HG03457 (cell line): ENCODE results near the gene ATP6AP1.

Experiments used
- ATAC-seq: cut with Tn5 transposase; IDR thresholded peaks from one replicate; pipeline ENCODE4 v1.9.1; 2021; ENCODE audit warnings: moderate number of reproducible peaks; ENCODE audit not compliant: unreplicated experiment

ATP6AP1 gene

DNA sequence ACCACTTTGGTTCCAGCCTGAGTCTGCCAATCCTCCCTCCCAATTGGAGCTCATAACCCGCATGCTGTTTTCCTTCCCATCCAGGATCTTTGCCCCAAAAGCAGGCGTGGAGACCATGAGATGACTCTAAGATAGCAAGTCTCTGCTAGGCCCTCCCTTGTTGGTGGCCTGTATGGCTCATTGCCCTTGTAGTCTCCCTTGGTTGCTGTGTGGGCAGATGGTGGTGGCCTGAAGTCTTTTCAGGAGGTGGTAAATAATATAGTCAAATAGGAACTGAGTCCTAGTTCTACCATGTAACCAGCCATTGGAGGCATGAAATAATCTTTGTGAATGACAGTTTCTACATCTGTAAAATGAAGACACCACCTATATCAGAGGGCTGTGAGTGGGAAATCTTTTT is 1.2 kb downstream of the ATP6AP1 start:
- ATAC-seq, result no peak

DNA sequence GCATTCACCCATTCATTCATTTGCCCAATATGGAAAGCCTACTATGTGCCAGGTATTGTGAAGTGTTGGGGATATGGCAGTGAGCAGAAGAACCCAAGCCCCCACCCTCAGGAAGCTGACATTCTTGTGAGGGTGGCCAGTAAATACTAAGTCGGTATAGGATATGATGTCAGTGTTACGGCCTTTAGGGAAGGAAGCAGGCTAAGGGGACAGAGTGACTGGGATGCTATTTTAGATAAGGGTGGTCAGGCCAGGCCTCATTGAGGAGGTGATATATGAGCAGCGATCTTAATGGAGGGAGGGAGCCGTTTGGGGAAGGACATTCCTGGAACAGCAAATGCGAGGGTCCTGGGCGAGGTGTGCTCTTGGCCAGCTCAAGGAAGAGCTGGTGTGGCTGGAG is 2.0 kb downstream of the ATP6AP1 start:
- ATAC-seq, result no peak

DNA sequence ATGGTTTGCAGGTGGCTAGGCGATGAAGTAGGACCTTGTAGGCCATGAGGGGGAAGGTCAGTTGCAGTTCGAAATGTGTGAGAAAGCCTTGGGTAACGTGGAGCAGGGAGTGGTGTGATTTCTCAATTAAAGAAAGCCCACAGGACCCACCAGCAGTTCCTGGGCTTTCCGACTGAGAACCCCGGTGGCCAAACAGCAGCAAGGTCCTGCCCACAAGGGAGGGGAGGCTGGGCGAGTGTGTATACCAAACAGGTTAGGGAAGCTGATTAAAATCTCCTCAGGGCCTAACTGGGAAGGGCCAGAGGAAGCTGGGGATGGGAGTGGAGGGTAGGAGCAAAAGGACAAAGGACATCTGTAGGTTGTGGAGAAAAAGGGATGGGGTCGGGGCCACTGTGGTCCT is 2.4 kb downstream of the ATP6AP1 start:
- no peak for ATAC-seq

DNA sequence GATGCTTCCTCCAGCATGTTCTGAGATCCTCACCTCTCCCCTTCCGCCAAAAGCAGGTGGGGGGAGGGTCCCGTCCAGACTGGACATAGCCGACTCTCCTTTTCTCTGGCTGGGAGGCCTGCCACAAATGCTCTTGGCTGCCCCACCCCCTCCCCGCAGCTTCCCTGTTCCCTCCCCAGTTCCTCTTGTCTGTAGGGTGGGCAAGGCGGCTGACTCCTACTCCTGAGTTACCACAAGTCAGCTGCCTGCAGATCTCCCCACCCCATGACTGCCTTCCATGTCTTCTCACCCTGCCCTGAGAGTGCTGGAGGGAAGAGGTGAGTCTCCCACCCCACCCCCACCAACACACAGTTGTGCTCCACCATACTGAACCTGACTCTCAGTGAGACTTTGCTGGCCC is 2.9 kb downstream of the ATP6AP1 start:
- ATAC-seq, result no peak

DNA sequence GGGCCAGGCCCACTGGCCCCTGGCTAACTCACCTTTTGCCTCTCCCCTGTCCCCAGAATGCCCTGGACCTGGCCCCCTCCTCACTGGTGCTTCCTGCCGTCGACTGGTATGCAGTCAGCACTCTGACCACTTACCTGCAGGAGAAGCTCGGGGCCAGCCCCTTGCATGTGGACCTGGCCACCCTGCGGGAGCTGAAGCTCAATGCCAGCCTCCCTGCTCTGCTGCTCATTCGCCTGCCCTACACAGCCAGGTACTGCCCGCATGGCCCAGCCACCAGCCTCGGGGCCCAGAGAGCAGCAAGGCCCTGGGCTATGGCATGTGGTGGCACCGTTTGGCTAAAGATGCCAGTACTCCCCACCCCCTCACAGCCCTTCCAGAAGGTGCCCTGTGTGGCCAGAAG is 3.7 kb downstream of the ATP6AP1 start:
- no peak for ATAC-seq

DNA sequence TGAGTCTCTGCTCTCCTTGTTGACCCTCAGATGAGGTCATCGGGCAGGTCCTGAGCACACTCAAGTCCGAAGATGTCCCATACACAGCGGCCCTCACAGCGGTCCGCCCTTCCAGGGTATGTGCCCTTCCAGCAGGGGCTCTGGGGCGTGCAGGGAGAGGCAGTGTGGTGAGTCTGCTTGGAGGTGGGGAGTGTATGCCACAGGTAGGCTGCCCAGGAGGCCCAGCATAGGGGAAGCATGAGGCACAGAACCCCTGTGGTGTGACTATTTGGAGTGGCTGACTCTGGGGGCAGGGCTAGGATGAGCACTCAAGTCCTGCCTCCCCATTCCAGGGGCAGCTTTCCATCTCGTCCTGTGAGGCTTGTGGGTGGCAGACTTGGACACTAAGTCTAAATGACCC is 5.1 kb downstream of the ATP6AP1 start:
- no peak for ATAC-seq

DNA sequence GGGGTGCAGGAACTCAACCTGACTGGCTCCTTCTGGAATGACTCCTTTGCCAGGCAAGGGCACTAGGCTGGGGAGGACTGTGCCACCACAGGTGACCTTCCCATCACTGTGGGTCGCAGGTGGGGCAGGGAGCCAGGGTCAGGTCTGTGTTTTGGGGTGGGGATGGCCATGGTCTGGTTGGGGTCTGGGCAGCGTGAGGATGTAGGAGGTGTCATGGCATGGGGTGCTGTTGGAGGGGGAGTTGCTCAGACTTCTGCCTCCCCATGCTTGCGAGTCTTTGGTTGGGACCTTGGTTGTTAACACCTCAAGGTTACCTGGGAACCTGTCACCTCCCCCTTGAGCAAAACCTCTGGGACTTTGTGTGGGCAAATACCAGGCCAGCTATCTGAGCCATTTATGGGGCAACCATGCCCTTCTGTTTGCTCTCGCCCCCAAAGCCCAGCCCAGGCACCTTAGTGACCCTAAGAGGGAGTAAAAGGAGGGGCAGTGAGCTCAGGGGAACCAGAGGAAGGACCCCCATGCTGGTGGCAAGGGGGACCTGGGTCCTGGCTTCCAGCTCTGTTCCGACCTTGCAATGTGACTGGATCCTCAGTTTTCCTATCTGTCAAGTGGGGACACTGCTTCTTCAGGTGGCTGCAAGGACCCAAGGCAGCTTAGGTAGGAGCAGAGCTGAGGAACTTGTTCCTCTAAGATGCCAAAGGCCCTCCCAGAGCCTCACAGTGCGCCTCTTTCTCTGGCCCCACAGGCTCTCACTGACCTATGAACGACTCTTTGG is 6.1 kb downstream of the ATP6AP1 start:
- ATAC-seq, result no peak

DNA sequence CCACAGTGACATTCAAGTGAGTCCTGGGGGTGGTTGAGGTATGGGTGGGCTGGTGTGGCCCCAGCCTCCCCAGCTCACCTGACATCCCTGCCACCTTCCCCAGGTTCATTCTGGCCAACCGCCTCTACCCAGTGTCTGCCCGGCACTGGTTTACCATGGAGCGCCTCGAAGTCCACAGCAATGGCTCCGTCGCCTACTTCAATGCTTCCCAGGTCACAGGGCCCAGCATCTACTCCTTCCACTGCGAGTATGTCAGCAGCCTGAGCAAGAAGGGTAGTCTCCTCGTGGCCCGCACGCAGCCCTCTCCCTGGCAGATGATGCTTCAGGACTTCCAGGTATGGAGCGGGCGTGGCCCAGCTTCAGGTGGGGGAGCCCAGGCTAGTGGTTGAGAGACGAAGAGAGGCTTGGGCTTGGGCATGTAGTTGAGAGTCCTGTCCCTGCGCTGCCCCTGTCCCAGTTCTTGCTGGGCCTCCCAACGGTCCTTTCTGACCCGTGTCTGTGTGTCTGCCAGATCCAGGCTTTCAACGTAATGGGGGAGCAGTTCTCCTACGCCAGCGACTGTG is 6.8 kb downstream of the ATP6AP1 start:
- ATAC-seq, result no peak

DNA sequence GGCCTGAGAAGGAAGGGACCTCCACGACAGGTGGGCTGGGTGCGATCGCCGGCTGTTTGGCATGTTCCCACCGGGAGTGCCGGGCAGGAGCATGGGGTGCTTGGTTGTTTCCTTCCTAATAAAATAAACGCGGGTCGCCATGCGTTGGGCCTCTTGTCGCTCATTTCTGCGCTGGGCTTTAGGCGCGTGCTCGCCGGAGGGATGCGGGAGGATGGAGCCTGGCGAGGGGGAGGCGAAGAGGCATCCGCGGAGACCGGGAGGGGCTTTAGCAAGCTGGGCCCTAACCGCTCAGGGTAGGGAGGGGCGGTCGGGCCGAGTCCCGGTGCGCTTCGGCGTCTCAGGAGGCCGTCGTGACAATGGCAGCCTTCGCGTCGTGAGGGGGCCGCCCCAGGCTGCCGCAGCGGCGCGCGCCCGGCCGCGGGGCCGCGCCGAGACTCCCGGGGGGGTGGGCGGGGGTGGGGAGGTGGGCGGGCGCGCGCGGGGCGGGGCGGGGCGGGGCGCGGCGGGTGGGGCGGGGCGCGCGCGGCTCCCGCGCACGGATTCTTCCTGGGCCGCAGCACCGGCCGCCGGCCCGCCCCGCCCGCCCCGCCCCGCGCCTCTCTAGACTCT is 8.0 kb downstream of the ATP6AP1 start:
- ATAC-seq, result no peak

DNA sequence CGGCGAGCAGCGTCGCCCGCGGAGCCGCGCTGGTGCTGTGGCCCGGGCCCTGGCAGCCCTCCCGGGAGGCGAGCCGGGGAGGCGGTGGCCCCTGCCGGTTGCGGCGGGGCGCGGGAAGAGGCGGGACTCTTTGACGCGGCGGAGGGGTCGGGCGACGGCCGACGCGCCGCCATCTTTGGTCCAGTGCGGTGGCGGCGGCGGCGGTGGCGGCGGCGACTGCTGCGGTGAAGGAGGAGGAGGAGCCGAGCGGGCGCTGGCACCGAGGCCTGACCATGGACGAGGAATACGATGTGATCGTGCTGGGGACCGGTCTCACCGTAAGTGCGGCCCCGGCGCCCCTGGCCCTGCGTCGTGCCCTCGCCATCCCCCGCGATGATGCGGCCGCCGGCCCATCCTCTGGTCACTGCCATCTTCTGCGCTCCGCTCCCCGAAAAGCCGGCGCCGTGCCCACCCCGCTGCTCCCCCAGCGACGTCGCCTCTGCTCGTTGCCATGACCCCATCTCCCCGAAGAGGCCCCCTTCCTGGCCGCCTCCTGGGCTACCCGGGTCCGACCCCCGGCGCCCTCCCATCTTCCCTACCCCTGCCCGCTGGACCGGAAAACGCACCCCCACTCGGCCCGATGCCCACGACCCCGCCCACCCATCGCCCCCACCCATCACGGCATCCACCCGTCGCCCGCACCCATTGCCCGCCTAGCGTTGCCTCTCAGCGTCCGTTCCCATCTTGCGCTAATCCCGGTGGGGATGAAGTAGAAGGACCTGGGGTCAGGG is 8.7 kb downstream of the ATP6AP1 start, which contains the start of gene GDI1:
GDI1 (plus strand) TSS at position 172 of the 770 bp plus-strand sequence; CDS start at position 273, 101 bp downstream.
- no peak for ATAC-seq

DNA sequence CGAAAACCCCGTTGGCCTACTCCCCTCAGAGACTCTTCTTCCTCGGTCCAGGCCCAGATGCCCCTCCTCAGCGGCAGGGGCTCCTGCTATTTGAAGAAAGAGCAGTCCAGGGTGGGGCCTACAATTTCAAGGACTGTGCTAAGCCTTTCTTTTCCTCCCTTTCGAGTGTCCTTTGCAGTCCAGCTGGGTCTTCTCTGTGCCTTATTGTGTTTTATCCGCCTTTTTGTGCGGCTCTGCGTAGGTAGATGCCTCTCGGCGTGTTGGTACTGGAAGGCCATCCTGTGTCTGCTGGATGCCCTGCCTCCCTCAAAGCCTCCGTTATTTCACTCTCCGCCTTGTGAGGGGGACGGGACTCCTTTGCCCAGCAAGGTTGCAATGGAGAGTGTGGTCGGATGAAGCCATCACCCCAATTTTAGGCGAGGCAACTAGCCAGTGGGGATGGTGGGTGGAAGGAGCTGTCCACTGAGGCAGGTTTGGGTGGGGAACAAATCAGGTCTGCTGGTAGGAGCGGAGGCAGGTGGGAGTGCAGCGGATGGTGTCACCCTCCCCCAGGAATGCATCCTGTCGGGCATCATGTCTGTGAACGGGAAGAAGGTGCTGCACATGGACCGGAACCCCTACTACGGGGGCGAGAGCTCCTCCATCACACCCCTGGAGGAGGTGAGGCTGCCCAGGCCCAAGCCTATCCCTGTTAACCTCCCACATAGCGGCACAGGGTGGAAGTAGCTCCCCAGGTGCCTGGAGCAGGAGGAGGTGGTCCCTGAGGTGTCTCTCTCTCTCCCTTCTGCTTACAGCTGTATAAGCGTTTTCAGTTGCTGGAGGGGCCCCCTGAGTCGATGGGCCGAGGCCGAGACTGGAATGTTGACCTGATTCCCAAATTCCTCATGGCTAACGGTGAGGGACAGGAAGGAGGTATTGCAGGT is 9.8 kb downstream of the ATP6AP1 start:
- no peak for ATAC-seq

DNA sequence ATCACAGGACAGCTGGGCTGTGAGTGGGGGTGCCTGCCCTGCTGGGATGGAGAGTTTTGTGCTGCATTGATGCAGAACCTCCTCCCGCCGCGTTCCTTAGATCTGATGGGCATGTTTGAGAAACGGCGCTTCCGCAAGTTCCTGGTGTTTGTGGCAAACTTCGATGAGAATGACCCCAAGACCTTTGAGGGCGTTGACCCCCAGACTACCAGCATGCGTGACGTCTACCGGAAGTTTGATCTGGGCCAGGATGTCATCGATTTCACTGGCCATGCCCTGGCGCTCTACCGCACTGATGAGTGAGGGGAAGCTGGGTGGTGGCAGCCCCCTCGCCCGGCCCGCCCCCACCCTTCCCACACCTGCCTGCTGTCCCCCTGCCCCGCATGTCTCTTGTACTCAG is 11.4 kb downstream of the ATP6AP1 start:
- ATAC-seq, result no peak

DNA sequence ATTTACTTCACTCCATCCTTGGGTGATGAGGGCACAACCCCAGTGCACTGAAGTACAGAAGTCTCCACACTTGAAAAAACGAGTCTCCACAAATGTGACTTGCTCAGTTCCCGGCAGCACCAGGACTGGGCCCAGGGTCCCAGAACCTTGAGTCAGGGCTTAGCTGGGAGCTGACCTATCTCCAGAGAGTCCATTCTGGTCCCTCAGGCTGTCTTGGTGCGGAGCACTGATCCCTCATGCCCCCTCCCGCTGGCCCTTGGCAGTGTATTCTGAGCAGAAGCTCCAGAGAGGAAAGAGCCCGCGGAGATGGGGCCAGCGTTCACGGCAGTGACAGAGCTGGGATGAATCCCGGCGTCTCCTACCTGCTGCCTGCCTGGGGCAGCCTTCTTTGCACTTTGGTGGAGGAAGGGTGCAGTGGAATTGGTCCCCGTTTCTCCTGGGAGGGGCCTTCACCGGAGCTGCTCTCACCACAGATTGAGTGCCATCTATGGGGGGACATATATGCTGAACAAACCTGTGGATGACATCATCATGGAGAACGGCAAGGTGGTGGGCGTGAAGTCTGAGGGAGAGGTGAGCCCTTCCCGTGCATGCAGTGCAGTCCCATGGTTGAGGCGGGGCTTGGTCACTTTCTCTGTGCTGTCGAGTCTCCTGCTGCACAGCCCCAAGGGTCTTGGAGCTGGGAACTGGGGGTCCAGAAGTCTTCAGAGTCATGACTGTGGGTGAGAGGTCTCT is 12.3 kb downstream of the ATP6AP1 start:
- no peak for ATAC-seq

DNA sequence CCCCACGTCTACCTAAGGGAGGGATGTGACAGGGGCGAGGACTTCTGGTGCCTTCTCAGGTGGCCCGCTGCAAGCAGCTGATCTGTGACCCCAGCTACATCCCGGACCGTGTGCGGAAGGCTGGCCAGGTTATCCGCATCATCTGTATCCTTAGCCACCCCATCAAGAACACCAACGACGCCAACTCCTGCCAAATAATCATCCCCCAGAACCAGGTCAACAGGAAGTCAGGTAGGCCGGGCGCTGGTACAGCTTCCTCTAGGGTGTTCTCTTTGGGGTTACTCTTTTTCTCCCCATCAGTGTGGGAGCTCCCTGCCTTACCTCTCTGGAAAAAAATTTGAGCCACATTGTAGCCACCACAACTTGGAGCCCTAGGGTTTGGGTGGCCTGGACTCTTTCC is 13.1 kb downstream of the ATP6AP1 start:
- ATAC-seq, result no peak

DNA sequence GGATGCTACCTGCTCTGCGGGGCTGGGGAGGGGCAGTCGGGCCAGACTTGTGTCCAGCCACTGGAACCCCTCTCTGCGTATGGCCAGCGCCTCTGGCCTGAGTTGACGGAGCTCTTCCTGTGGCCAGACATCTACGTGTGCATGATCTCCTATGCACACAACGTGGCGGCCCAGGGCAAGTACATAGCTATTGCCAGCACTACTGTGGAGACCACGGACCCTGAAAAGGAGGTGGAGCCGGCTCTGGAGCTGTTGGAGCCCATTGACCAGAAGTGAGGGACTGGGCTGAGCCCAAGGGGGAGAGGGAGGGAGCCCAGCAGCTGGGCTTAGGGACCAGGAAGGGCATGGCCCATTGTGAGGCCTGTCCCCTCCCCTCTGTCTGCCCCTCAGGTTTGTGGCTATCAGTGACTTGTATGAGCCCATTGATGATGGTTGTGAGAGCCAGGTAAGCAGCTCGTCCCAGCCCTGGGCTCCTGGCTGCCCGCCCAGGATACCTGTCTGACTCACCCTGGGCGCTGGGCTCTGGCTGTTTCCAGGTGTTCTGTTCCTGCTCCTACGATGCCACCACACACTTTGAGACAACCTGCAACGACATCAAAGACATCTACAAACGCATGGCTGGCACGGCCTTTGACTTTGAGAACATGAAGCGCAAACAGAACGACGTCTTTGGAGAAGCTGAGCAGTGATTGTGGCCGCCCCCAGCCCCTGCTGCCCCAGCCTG is 13.7 kb downstream of the ATP6AP1 start:
- no peak for ATAC-seq

DNA sequence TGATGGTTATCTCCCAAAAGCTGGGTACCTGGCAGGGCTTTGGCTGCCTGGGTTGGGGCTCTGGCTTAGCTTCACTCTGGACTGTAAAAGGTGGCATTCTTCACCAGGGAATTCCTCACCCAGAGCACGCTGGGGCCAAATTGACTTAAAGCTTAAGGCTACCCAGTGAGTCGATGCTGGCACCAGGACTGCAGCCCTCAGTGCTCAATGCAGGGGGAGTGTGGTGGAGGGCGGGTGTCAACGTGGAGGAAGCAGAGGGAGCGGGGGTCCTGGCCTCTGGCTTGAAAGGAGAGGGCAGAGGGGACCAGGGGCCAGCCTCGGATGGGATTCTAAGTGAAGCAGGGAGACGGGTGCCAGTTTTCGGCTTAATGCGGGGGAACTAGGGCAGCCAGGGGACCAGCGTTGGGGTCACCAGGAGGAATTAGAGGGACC is 15.0 kb downstream of the ATP6AP1 start:
- ATAC-seq, result no peak

DNA sequence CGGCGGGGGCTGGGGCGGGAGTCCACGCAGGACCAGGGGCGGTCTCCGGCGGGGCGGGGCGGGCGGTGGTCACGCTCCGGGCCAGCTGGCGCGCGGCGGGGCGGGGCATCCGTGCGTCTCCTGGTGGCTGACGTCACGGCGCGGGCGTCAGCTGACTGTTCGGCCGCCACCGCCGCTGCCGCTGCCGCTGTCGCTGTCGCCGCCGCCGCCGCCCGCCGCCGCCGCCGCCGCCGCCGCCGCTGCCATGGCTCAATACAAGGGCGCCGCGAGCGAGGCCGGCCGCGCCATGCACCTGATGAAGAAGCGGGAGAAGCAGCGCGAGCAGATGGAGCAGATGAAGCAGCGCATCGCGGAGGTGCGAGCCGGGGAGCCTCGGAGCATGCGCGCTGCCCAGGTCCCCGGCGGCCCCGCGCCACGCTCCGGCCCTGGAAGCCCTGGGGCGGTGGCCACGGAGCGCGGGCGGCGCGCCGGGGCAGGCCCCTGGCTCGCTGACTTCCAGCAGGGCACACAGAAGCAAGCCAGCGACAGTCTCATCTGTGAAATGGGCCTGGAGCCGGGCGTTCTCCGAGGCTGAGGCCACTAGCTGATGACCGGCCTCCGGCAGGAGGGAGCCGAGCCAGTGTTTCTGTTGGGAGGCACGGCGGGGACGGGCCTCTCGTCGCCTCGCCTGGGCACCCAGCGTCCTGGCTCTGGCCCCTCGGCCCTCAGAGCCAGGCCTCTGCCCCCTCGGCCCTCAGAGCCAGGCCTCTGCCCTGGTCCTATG is 15.7 kb downstream of the ATP6AP1 start, which contains the start of gene FAM50A:
FAM50A (plus strand) TSS at position 150 of the 763 bp plus-strand sequence; CDS start at position 245, 95 bp downstream.
- peak; percentile 77 for ATAC-seq

DNA sequence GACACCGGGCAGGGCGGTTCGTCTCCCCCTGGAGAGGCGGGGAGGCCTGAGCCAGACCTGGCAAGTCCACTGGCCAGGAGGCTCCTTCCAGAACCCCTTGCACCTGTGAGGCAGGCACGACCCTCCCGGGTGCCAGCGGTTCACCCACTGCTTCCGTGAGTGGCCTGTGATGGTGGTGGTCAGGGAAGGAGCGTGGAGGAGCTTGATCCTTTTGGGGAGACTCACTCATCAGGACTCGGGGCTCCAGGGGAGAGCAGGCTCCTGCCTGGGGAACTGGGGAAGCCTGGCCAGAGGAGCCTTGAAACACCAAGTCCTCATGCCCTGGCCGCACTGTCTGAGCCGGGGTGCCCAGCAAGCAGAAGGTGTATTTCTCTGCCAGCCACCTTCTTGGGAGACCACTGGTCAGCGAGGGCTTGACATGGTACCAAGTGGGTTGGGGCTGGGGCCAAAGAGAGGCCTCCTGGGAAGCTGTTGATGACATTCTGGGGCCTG is 16.3 kb downstream of the ATP6AP1 start:
- no peak for ATAC-seq
